HG03064 (cell line): ENCODE data around the gene NLRP14.

Experiments used
- ATAC-seq: cut with Tn5 transposase; IDR thresholded peaks from one replicate; pipeline ENCODE4 v1.9.1; 2021; ENCODE audit warnings: low read depth; ENCODE audit not compliant: unreplicated experiment

Gene NLRP14, protein sequence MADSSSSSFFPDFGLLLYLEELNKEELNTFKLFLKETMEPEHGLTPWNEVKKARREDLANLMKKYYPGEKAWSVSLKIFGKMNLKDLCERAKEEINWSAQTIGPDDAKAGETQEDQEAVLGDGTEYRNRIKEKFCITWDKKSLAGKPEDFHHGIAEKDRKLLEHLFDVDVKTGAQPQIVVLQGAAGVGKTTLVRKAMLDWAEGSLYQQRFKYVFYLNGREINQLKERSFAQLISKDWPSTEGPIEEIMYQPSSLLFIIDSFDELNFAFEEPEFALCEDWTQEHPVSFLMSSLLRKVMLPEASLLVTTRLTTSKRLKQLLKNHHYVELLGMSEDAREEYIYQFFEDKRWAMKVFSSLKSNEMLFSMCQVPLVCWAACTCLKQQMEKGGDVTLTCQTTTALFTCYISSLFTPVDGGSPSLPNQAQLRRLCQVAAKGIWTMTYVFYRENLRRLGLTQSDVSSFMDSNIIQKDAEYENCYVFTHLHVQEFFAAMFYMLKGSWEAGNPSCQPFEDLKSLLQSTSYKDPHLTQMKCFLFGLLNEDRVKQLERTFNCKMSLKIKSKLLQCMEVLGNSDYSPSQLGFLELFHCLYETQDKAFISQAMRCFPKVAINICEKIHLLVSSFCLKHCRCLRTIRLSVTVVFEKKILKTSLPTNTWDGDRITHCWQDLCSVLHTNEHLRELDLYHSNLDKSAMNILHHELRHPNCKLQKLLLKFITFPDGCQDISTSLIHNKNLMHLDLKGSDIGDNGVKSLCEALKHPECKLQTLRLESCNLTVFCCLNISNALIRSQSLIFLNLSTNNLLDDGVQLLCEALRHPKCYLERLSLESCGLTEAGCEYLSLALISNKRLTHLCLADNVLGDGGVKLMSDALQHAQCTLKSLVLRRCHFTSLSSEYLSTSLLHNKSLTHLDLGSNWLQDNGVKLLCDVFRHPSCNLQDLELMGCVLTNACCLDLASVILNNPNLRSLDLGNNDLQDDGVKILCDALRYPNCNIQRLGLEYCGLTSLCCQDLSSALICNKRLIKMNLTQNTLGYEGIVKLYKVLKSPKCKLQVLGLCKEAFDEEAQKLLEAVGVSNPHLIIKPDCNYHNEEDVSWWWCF

DNA sequence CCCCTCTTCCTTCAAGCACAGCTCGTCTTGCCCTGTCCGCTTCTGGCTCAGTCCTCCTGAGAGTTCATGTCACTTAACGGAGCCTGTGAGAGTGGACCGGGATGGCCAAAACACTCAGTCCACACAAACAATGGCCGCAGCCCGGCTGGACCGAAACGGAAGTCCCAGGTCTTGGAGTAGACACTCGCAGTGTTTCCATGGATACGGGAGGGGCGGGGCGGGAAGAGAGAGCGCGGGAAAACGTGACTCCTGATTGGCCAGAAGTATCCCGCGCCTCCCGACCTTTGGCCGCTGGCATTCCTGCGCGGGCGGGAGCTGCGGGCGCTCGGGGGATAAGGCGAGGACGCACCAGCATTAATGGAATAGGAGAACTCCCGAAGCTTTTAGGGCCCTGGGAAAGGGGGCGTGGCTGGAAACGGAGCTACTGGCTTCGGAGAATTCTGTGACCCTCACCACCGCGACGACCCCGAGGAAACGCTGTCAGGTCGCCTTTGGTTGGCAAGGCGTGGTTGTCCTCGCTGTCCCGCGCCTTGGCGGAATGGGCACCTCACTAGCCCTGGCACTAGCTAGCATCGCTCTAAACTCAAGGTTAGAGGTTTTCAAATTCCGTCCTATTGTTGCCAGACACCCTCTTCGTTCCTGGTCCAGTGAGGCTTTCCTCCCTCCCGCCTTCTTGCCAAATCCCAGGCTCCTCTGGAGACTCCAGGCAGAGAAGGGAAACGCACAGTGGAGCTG is at the start of gene NLRP14, which contains the start of gene ZNF214:
Gene NLRP14, plus strand, starts transcription at position 297 of the 735 bp plus-strand sequence. CDS start 18,108 bp downstream, outside the sequence.
Gene ZNF214, minus strand, starts transcription at position 164 of the 735 bp plus-strand sequence. CDS start 17,511 bp downstream, outside the sequence.
- ATAC-seq = no peak

DNA sequence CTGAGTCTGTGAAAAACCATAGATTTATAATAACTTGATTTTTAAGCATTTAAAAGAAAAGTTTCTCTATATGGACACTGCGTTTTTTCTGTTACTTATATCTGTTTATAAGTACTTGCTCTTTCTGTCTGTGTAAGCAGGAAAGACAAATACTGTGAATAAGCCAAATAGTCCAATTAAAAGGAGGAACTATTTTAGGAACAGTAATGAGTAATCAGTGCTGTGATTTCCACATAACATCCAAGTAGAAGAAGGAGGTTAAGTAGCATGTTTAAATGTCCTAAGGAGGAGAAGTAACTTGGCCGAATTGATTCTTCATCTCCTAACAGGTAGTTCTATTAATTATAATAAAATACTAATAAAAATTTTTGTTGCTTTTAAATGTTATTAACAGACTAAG is 40.9 kb upstream of the NLRP14 start:
- no peak for ATAC-seq

DNA sequence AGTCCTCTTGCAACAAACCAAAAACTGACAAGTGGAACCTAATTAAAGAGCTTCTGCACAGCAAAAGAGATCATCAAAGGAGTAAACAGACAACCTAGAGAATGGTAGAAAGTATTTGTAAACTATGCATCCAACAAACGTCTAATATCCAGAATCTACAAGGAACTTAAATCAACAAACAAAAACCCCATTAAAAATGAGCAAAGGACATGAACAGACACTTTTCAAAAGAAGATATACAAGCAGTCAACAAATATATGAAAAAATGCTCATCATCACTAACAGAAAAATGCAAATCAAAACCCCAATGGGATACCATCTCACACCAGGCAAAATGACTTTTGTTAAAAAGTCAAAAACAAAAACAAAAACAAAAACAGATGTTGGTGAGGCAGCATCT is 33.8 kb upstream of the NLRP14 start:
- ATAC-seq = no peak

DNA sequence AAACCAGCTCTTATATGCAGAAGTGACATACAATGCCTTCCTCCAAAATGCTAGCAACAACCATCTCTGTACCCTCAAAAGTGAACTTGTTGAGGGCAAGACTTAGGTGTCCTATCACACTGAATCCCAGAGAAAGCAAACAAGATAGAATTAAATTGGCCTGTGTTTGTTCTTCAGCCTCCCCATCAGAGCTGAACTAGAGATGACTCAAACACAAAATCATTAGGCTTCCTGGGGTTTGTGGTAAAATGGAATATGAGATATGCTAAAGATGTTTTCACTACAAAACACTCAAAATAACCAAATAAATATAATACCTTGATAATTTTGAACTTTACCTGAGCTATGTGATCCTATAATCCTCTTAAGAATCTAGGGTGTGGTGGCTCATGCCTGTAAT is 31.8 kb upstream of the NLRP14 start:
- no peak for ATAC-seq

DNA sequence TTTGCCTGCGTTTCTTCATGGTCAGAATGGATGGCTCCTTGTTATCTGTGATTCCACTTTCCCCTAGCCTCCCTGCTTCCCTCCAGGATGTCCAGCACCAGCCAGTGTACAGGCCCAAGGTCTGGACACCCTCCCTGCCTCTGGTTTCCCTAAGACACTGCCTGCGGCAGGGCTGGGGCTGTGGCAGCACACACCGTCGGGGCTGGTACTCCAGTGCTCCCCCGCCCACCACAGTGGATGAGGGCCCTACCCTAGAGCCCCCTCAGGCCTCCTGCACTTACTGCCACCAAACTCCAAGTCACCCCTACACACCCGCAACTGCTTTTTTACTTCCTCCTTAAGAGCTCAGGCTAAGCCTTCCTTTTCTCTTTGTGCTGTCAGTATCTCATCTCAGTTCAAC is 29.1 kb upstream of the NLRP14 start:
- no peak for ATAC-seq

DNA sequence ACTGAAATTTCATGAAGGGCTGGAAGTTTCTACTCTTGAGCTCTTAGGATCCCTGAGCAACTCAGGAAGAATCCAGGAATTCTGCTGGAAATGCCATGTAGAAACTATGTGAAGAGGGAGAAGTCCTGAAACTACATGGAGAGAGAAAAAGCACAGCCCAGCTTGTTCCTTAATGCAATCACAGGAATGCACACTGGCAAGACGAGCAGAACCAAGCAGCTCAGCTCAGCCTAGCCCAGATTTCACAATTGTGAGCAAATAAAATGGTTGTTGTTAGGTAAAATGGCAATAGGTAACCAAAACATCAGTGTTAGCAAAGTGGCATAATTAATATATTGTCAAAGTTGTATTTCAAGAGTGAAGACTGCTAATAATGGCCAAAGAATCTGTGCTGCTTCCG is 28.3 kb upstream of the NLRP14 start:
- ATAC-seq = no peak

DNA sequence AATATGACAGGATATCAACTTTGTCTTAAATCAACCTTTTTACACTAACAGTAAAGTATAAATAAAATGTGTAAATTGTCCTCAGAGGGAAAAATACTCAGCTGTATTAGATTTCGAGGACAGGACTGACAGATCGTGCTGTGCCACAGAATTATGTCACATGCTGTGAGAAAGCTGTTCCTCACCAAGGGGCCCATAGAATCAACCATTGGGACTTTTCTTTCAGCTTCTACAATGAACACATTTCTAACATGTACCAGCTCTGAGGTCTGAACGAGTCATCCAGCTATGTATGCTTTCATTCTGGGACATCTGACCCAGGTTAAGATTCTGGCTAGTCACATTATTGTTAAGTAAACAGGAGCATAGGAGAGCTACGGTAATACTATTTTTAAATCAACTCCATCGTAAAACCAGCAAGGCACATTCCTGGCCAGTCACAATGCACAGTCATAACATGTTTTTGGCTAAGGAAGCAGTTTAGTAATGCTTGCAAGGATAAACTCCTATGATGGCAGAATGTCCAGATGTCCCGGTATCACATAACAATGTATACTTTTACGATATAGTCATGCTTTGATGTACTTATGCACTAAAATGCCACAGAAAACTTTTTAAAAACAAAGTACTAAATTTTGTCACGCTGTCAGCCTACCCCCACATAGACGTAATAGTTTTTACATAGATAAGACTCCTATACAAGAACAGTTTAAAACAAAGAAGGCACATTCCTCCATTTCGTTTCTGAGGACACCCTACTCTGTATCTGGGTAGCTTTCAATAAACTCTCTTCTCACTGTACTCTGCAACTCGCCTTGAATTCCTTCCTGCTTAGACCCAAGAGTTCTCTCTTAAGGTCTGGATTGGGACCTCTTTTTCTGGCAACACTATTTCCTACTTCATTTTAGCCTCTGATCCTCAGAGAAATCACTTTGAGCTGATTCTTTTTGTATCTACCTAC is 27.5 kb upstream of the NLRP14 start:
- no peak for ATAC-seq

DNA sequence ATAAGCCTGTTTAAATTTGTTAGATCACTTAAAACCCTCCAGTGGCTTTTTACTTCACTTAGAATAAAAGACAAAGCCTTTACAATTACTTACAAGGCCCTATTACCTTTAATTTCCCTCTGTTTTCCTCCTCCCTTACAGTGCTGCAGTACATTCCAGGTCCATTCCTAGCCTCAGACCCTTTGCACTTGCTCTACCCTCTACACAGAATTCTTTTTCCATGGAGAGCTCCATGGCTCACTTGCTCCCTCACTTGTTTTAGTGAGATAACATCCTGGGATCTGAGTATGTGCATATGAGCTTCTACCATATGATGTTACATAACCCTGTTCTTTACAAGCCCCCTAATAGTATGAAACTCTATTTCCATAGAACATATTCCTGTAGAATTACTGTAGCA is 24.6 kb upstream of the NLRP14 start:
- ATAC-seq = no peak

DNA sequence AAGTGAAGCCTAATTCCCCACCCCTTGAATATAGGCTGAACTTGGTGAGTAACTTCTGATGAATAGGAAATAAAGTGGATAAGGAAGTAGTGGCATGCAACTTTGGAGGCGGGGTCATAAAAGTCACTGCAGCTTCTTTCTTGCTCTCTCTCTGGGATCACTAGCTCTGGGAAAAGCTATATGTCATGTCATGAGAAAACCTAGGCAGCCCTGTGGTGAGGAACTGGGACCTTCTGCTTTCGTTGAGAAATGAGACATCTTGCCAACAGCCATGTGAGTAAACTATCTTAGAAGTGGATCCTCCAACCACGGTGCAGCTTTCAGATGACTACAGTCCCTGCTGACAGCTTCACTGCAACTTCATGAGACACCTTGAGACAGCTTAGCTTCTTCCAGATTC is 15.8 kb upstream of the NLRP14 start:
- no peak for ATAC-seq

DNA sequence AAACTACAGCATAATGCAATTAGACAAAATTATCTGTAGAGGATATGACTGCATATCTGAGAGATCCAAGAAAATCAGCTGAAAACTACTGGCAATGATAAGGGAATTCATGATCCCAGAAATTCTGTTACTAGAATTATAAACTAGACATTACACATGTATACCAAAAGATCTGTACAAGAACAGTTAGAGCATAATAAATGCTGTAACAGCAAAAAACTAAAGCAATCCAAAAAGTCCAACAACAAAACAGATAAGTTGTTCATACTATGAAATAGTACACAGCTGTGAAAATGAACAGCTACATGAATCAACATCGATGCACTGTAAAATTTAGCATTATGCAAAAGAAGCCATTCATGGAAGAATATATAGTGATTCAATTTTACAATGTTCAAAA is 6.2 kb upstream of the NLRP14 start:
- ATAC-seq = no peak

DNA sequence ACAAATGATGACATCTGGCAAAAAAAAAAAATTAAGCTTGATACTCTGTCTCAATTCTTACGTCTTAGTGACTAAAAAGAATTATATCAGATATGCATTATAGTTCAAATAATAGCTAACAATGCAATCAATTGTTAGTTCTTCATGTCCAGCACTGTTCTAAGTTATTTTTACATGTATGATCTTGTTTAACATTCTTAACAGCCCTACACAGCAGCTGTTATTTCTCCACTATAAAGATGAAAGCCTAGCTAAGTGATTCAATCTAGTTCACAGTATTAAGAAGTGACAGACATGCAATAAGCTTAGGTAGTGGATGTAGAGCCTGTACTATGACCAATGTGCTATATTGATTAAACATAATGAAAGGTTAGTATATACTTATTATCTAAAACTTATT is 4.3 kb upstream of the NLRP14 start:
- no peak for ATAC-seq

DNA sequence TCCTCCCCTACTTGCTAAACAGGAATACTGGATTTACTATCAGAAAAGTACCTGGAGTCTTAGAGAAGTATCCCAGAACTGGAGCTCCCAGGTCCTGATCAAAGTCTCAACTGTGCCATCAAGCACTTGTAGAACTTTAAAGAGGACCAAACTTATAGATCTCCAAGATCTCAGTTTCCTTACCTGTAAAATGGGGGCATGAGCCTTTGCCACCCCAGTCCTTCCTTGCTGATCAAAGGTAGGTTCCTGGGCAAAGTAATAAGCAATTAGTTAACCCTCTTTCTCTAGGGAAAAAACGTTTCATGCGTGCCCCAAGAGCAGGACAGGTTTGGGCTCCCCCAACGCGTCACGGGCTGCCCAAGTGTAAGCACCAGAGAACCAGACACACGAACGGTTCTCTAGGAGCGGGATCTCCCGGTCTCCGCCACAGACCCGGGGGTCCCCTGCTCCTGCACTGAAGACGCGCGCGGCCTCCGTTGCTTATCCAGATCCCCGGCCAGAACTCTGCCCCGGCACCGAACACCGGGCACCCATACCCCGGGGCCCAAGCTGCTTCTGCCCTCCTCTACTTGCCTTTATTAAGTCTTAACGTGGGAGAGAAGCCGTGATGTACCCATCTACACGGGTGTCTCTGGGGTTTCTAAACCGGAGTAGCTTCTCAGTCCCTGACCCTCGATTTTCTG is 638 bp upstream of the NLRP14 start:
- ATAC-seq = no peak

DNA sequence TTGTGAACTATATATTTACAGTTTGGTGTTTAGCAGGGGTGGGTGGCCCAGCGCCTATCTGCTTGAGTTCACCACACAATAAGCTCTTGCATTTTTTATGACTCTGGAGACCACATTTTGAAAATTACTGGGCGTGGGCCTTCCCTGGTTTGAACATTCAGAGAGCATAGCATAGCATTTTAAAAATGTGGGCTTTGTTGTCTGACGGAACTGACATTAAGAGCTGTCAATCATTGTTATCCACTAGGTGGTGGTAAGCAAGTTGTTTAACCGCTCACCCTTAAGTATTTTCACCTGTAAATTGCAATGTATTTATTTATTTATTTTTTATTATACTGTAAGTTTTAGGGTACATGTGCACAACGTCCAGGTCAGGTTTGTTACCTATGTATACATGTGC is 1.0 kb downstream of the NLRP14 start:
- ATAC-seq = no peak

DNA sequence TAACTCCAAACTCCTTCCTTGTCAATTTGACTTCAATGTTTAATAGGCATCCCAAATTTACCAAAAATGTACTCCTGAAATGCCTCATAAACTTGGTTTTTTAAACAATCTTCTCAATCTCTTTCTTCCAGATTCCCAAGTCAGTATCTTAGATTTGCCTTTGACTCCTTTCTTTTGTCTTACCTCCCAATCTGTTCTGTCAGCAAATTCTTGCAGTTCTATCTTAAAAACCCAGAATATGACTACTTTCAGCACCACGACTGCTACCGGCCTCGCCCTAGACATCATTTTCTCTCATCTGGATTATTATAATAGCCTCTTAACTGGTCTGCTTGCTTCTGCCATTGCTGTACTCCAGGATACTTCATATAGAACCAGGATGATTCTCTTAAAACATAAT is 7.9 kb downstream of the NLRP14 start:
- ATAC-seq = no peak

DNA sequence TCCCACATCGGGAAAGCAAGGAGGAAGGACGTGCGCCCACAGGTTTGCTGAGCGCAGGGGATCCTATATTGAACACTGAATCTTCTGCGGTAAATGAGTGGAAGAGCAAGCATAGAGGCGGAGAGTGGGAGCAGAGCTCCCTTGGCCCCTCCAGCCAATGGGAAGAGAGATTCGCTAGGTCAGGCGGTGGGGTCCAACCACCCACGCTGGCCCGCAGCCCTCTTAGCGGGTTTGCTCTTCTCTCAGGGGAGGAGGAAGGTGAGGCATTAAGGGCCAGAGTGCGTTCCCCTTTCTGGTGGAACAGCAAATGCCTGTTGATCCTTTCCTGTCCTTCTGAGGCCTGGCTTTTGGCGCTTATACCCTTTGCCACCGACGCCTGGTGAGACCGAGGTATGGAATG is 10.6 kb downstream of the NLRP14 start:
- ATAC-seq = no peak

DNA sequence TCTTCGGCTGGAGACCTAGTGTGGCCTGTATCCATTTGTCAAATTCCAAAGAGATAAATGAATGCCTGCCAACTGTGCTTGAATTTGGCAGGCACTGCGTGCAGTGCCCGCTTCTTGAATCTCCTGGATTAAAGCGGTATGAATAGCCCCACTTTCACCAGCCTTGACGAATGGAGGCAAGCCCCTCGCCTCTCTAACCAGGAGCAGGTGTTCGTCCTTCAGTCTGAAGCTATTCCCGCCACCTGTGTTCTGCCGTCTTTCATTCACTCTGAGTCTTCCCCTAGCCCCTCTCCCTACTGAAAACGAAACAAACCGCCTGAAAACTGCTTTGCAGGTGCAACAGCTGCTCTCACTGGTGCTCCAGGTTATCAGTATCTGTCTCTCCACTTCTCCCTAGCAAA is 11.2 kb downstream of the NLRP14 start:
- ATAC-seq = no peak

DNA sequence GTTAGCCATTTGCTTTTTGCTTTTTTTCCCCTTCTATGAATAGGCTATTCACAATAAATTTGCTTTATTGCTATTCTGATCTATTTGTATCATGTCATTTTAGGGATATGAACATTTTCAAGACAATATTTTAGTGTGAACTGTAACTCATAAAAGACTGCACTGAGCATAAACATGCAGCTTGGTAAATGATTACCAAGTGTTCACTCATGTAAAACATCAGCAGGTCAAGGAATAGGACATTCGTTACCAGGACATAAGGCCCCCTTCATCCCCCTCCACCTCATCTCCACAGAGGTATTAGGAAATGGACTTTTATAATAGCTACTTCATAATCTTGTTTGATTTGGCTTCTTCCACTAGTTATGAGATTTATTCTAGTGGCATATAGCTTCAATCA is 12.4 kb downstream of the NLRP14 start:
- ATAC-seq = no peak

DNA sequence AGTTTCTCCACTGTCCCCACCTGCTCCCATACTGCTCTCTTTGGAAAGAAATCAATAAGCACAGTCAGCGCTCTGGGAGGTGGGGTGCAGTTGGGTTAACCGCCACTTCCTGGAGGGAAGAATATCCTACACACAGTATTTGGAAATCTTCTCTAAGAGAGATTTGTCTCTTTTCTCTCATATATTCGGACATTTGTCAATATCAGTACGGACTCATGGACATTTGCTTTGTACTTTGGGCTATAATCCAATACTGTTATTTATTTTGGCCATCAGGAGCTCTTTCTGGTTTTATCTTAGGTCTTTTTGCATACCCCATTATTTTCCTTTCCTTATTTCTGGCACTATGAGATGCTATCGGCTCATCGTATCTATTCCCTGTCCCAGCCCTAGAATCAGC is 13.7 kb downstream of the NLRP14 start:
- ATAC-seq = no peak
